B cell (primary cell): Measurements from ENCODE around the gene USP28.

Source experiments
- EZH2 ChIP-seq: IDR thresholded peaks from 2 replicates; pipeline ENCODE4 v1.6.1; 2012; ENCODE audit warnings: borderline replicate concordance, low read depth, mild to moderate bottlenecking, moderate library complexity, low read length; ENCODE audit not compliant: insufficient read depth, poor library complexity, severe bottlenecking
- TF ChIP-seq, protein P1 (sequence below): fragments of 200-600 bp; IDR thresholded peaks from one replicate; pipeline ENCODE4 v1.8.0; 2022; ENCODE audit warnings: antibody characterized with exemption, mild to moderate bottlenecking

DNA sequence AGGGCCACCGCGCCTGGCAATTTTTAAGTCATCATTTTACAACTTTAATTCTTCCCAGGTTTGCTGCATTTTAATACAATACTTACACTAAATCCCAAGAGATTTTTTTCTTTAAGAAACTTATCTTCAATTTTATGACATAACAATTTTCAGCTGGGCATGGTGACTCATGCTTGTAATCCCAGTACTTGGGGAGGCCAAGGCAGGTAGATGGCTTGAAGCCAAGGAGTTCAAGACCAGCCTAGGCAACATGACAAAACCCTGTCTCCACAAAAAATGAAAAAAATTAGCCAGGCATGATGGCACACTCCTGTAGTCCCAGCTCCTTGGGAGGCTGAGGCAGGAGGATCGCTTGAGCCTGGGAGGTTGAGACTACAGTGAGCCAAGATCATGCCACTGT lies 56.9 kb downstream of the USP28 start:
- TF ChIP-seq, protein P1, sequence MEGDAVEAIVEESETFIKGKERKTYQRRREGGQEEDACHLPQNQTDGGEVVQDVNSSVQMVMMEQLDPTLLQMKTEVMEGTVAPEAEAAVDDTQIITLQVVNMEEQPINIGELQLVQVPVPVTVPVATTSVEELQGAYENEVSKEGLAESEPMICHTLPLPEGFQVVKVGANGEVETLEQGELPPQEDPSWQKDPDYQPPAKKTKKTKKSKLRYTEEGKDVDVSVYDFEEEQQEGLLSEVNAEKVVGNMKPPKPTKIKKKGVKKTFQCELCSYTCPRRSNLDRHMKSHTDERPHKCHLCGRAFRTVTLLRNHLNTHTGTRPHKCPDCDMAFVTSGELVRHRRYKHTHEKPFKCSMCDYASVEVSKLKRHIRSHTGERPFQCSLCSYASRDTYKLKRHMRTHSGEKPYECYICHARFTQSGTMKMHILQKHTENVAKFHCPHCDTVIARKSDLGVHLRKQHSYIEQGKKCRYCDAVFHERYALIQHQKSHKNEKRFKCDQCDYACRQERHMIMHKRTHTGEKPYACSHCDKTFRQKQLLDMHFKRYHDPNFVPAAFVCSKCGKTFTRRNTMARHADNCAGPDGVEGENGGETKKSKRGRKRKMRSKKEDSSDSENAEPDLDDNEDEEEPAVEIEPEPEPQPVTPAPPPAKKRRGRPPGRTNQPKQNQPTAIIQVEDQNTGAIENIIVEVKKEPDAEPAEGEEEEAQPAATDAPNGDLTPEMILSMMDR, result no peak
- no peak for TF ChIP-seq EZH2
